IMR-90 (cell line): ENCODE data around the gene ARFGAP2. TPM values are rescaled to one million over a fixed set of nuclear protein-coding genes. Genes with fewer than 3 reads are reported as not detected.

ENCODE experiments used
- ATAC-seq: fragments of 200-7000 bp; cut with Tn5 transposase; 2 replicates; pipeline ENCODE4 v1.9.1; 2020; ENCODE audit warnings: low read depth, mild to moderate bottlenecking, moderate library complexity
- BruUV-seq: library from RNA; stranded (reverse); fragments of 400-500 nt; replicated peaks from 2 replicates; lab custom pipeline; 2021; lab: Mats Ljungman, UMichigan
- CTCF ChIA-PET: fragments of 300-600 bp; formaldehyde crosslinking; extraction: SDS; loops from one replicate; lab custom pipeline; 2021; ENCODE audit warnings: antibody characterized with exemption; lab: Yijun Ruan, JAX
- POLR2A ChIA-PET: fragments of 300-600 bp; sonication (Branson Sonifier 250); formaldehyde crosslinking; loops from one replicate; lab custom pipeline; 2022; ENCODE audit warnings: antibody characterized with exemption; ENCODE audit not compliant: unreplicated experiment; lab: Charles Lee
- DNase-seq: peaks from one replicate; pipeline ENCODE4 v3.0.0; 2013
- H2AFZ ChIP-seq: replicated peaks from 2 replicates; pipeline ENCODE3; 2013; ENCODE audit warnings: low read length, mild to moderate bottlenecking; ENCODE audit not compliant: poor library complexity
- H2AK5ac ChIP-seq: 2 replicates; pipeline ENCODE4 v1.6.1; 2013; ENCODE audit warnings: low read depth, low read length, inconsistent platforms
- H2AK9ac ChIP-seq: replicated peaks from 2 replicates; pipeline ENCODE3; 2013; ENCODE audit warnings: mild to moderate bottlenecking, low read depth, low read length, moderate library complexity; ENCODE audit not compliant: poor library complexity
- H2BK120ac ChIP-seq: 2 replicates; pipeline ENCODE4 v1.6.1; 2013; ENCODE audit warnings: low read depth, low read length, inconsistent platforms
- H2BK15ac ChIP-seq: 3 replicates; pipeline ENCODE4 v1.6.1; 2013; ENCODE audit warnings: low read depth, low read length, inconsistent platforms
- H2BK20ac ChIP-seq: 2 replicates; pipeline ENCODE4 v1.6.1; 2013; ENCODE audit warnings: low read depth, mild to moderate bottlenecking, inconsistent platforms, low read length, moderate library complexity
- H2BK5ac ChIP-seq: 2 replicates; pipeline ENCODE4 v1.6.1; 2013; ENCODE audit warnings: mild to moderate bottlenecking, low read depth, low read length, inconsistent platforms; ENCODE audit not compliant: poor library complexity, severe bottlenecking
- H3K14ac ChIP-seq: replicated peaks from 2 replicates; pipeline ENCODE4 v1.6.1; 2013; ENCODE audit warnings: low read depth, low read length, inconsistent platforms
- H3K18ac ChIP-seq: 2 replicates; pipeline ENCODE4 v1.6.1; 2013; ENCODE audit warnings: low read depth, low read length, control low read depth
- H3K23ac ChIP-seq: 2 replicates; pipeline ENCODE4 v1.6.1; 2013; ENCODE audit warnings: low read depth, low read length, inconsistent platforms
- H3K27ac ChIP-seq: 2 replicates; pipeline ENCODE4 v1.5.1; 2013; ENCODE audit warnings: mild to moderate bottlenecking, control low read depth, low read length; ENCODE audit not compliant: insufficient read depth
- H3K27me3 ChIP-seq: 2 replicates; pipeline ENCODE4 v1.6.1; 2013; ENCODE audit warnings: low read length; ENCODE audit not compliant: control insufficient read depth, insufficient read depth
- H3K36me3 ChIP-seq: 2 replicates; pipeline ENCODE4 v1.6.1; 2013; ENCODE audit warnings: low read length, mixed read lengths; ENCODE audit not compliant: control insufficient read depth, insufficient read depth
- H3K4ac ChIP-seq: 2 replicates; pipeline ENCODE4 v1.6.1; 2013; ENCODE audit warnings: low read depth, low read length, inconsistent platforms
- H3K4me1 ChIP-seq: 2 replicates; pipeline ENCODE4 v1.6.1; 2013; ENCODE audit warnings: low read length, mixed read lengths; ENCODE audit not compliant: control insufficient read depth, insufficient read depth
- H3K4me2 ChIP-seq: 2 replicates; pipeline ENCODE4 v1.6.1; 2013; ENCODE audit warnings: low read depth, mild to moderate bottlenecking, control low read depth, low read length, moderate library complexity
- H3K4me3 ChIP-seq: 2 replicates; pipeline ENCODE4 v1.5.1; 2013; ENCODE audit warnings: low read depth, mild to moderate bottlenecking, control low read depth, low read length, moderate library complexity; ENCODE audit not compliant: insufficient read depth
- H3K56ac ChIP-seq: 2 replicates; pipeline ENCODE4 v1.6.1; 2013; ENCODE audit warnings: low read length, inconsistent platforms; ENCODE audit not compliant: insufficient read depth; ENCODE audit errors: extremely low read depth
- H3K79me1 ChIP-seq, 2 experiments: 2 replicates each; pipeline ENCODE4 v1.6.1; 2013; ENCODE audit warnings: low read length in 2 of 2, inconsistent platforms in 1 of 2, low read depth in 1 of 2
- H3K9ac ChIP-seq: 2 replicates; pipeline ENCODE4 v1.6.1; 2013; ENCODE audit warnings: low read depth, low read length, control low read depth
- H3K9me1 ChIP-seq: 2 replicates; pipeline ENCODE4 v1.6.1; 2013; ENCODE audit warnings: low read length, inconsistent platforms; ENCODE audit not compliant: insufficient read depth
- H3K9me3 ChIP-seq: 2 replicates; pipeline ENCODE4 v1.6.1; 2013; ENCODE audit warnings: low read length; ENCODE audit not compliant: control insufficient read depth, insufficient read depth
- H4K20me1 ChIP-seq: 2 replicates; pipeline ENCODE4 v1.6.1; 2013; ENCODE audit warnings: low read length, inconsistent platforms; ENCODE audit not compliant: insufficient read depth
- H4K5ac ChIP-seq: 2 replicates; pipeline ENCODE4 v1.6.1; 2013; ENCODE audit warnings: mild to moderate bottlenecking, low read depth, low read length, control low read depth
- H4K8ac ChIP-seq, 2 experiments: 2 replicates each; pipeline ENCODE4 v1.6.1; 2013; ENCODE audit warnings: low read depth in 2 of 2, low read length in 2 of 2, control low read depth in 1 of 2, inconsistent platforms in 1 of 2
- H4K91ac ChIP-seq: 2 replicates; pipeline ENCODE4 v1.6.1; 2013; ENCODE audit warnings: low read depth, low read length, inconsistent platforms; ENCODE audit not compliant: insufficient read depth
- BHLHE40 ChIP-seq: fragments of 150-350 bp; IDR thresholded peaks from 2 replicates; pipeline ENCODE4 v1.6.1; 2016; ENCODE audit warnings: mild to moderate bottlenecking, low read depth, low read length
- CHD1 ChIP-seq: IDR thresholded peaks from 2 replicates; pipeline ENCODE4 v1.6.1; 2012; ENCODE audit warnings: low read depth, low read length, improper control_type of control experiment
- CTCF ChIP-seq: conservative IDR thresholded peaks from 2 replicates; pipeline ENCODE4 v1.5.1; 2012; ENCODE audit warnings: mild to moderate bottlenecking, low read depth, low read length, improper control_type of control experiment
- FOS ChIP-seq: fragments of 150-350 bp; IDR thresholded peaks from 2 replicates; pipeline ENCODE4 v1.6.1; 2016; ENCODE audit warnings: low read depth, low read length
- MAFK ChIP-seq: IDR thresholded peaks from 2 replicates; pipeline ENCODE4 v1.6.1; 2012; ENCODE audit warnings: low read depth, low read length, improper control_type of control experiment
- MAZ ChIP-seq: IDR thresholded peaks from 2 replicates; pipeline ENCODE4 v1.6.1; 2012; ENCODE audit warnings: low read depth, mild to moderate bottlenecking, low read length, improper control_type of control experiment, moderate library complexity, borderline replicate concordance
- MXI1 ChIP-seq: IDR thresholded peaks from 2 replicates; pipeline ENCODE4 v1.6.1; 2012; ENCODE audit warnings: low read depth, mild to moderate bottlenecking, low read length, moderate library complexity, borderline replicate concordance
- NFE2L2 ChIP-seq: fragments of 150-350 bp; IDR thresholded peaks from 2 replicates; pipeline ENCODE4 v1.6.1; 2016; ENCODE audit warnings: low read depth, mild to moderate bottlenecking, low read length
- POLR2A ChIP-seq: IDR thresholded peaks from 2 replicates; pipeline ENCODE4 v1.6.1; 2012; ENCODE audit warnings: mild to moderate bottlenecking, low read depth, low read length
- RAD21 ChIP-seq: IDR thresholded peaks from 2 replicates; pipeline ENCODE4 v1.6.1; 2012; ENCODE audit warnings: low read length, improper control_type of control experiment
- RCOR1 ChIP-seq: IDR thresholded peaks from 2 replicates; pipeline ENCODE4 v1.6.1; 2012; ENCODE audit warnings: mild to moderate bottlenecking, low read length, improper control_type of control experiment; ENCODE audit not compliant: insufficient replicate concordance
- RFX5 ChIP-seq: IDR thresholded peaks from 2 replicates; pipeline ENCODE4 v1.8.0; 2012; ENCODE audit warnings: low read depth, mild to moderate bottlenecking, low read length, moderate library complexity
- SMC3 ChIP-seq: fragments of 150-350 bp; IDR thresholded peaks from 2 replicates; pipeline ENCODE4 v1.6.1; 2016; ENCODE audit warnings: low read depth, mild to moderate bottlenecking, antibody characterized with exemption, low read length, moderate library complexity
- WGBS, 2 experiments: methylation state at CpG; one replicate each; pipeline versions ENCODE4 v1.1.5 to v1.1.7; 2013; ENCODE audit warnings: missing lambda C conversion rate in 2 of 2; ENCODE audit not compliant: insufficient read length in 1 of 2; ENCODE audit errors: extremely low coverage in 2 of 2; 5-methylcytosine and 5-hydroxymethylcytosine counted together
- dilution Hi-C: fragments of 300-500 bp; cut with HindIII; formaldehyde crosslinking; loops from one replicate; pipeline ENCODE4 v1.14.3; 2018; ENCODE audit warnings: low sequenced_read_pairs; ENCODE audit not compliant: unreplicated experiment
- in situ Hi-C: fragments of 300-500 bp; cut with MboI; formaldehyde crosslinking; loops from 3 replicates; pipeline ENCODE4 v1.14.3; 2019; ENCODE audit warnings: low sequenced_read_pairs, inconsistent platforms, mixed read lengths
- intact Hi-C: fragments of 100-400 bp; cut with micrococcal nuclease; formaldehyde crosslinking; loops from 2 replicates; pipeline ENCODE4 v1.10.0; 2022
- polyA plus RNA-seq, 3 experiments: library from polyadenylated mRNA; depleted of rRNA; stranded (reverse); fragments of >200 nt; gene quantifications; 2 replicates each; pipeline ENCODE4 v1.2.3, GENCODE V29; 2012; ENCODE audit warnings: low replicate concordance in 1 of 3
- total RNA-seq: library from RNA; depleted of rRNA; stranded (reverse); fragments of >200 nt; gene quantifications from 2 replicates; pipeline ENCODE4 v1.2.3, GENCODE V29; 2012
- TF ChIP-seq, protein P1 (sequence below): fragments of 150-350 bp; IDR thresholded peaks from 2 replicates; pipeline ENCODE4 v1.6.1; 2016; ENCODE audit warnings: low read depth, mild to moderate bottlenecking, low read length, moderate library complexity, borderline replicate concordance
- TF ChIP-seq, protein P2 (sequence below): fragments of 150-350 bp; IDR thresholded peaks from 2 replicates; pipeline ENCODE4 v1.6.1; 2017; ENCODE audit warnings: mild to moderate bottlenecking, antibody characterized with exemption, low read length, low read depth

ARFGAP2 gene
- total and polyA plus RNA-seq, 2 of the 4 experiments (the other 2 are of a cell fraction) = 54.7 to 87.8 TPM

DNA sequence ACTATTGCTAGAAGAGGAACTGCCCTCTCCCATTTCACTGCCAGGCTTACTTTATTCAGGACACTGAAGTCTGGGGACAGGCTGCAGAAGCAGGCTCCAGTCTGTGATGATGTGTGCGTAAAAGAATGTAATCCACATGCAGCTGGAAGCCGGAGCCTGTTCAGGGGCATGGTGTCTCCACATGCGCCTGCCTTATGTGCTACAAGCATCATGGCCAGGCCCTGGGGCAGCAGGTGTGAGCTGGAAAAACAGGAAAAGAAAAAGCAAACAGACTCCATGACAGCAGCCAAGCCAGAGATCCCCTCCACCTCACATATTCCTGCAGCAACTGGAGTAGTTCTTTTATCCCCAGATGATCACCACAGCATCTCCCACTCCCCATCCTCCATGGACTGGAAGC is 33.4 kb downstream of the ARFGAP2 start:
- BruUV-seq = no TSS peak
- H3K4ac ChIP-seq = peak overlapping the region; percentile 87
- intact Hi-C loops (loop anchor here (10.0 kb wide), 1 partner anchor 139 kb away; no protein-coding TSS in a partner anchor), dilution Hi-C loops (no loop called here), in situ Hi-C loops (no loop called here)
- peaks cover 10% of the 10 kb centered on the region for H3K4me1 ChIP-seq
- POLR2A ChIA-PET = interaction anchor here (0.8 kb wide), 1 partner anchor 195 kb away, joined by 4 read pairs; no protein-coding TSS in a partner anchor
- peak overlapping the region; percentile 60; the same call in 1 of the 3 replicates for H2BK15ac ChIP-seq
- peak overlapping the region; percentile 66 for H3K14ac ChIP-seq
- H4K8ac ChIP-seq = peak overlapping the region in 1 of 2 experiments; percentile 74; a peak in 2 of 4 replicates
- peak; percentile 97 for DNase-seq
- peak overlapping the region; percentile 58 for H2BK5ac ChIP-seq
- H3K56ac ChIP-seq = no peak overlapping the region
- peak overlapping the region; percentile 46 for H2AFZ ChIP-seq
- H4K5ac ChIP-seq = peak overlapping the region; percentile 23; the same call in 1 of the 2 replicates
- peak; percentile 100 for ATAC-seq
- H3K4me2 ChIP-seq = peak overlapping the region; percentile 52
- H3K4me3 ChIP-seq = no peak overlapping the region
- H3K79me1 ChIP-seq = no peaks in the 10 kb centered on the region; a peak in 1 of 4 replicates
- H2AK5ac ChIP-seq = peak overlapping the region; percentile 76; the same call in 1 of the 2 replicates
- H2BK20ac ChIP-seq = peak overlapping the region; percentile 86
- CTCF ChIA-PET = interaction anchor here (0.6 to 2.7 kb wide), 5 partner anchors 10 to 227 kb away, joined by 3 to 10 read pairs (median 4); no protein-coding TSS in a partner anchor
- H3K9me3 ChIP-seq = no peaks in the 10 kb centered on the region
- H4K20me1 ChIP-seq = no peaks in the 10 kb centered on the region; the same call in 1 of the 2 replicates
- WGBS, 2 experiments = no CpG with 5 or more reads among the region's 3 CpGs
- H3K27ac ChIP-seq = peak overlapping the region; percentile 61; the same call in 1 of the 2 replicates
- H4K91ac ChIP-seq = peak overlapping the region; percentile 64; the same call in 1 of the 2 replicates
- H3K23ac ChIP-seq = peak overlapping the region; percentile 73
- no peak overlapping the region for H3K9ac ChIP-seq
- H3K36me3 ChIP-seq = peaks cover 2% of the 10 kb centered on the region; the same call in 1 of the 2 replicates
- peak overlapping the region; percentile 80 for H2BK120ac ChIP-seq
- H3K9me1 ChIP-seq = peaks cover 13% of the 10 kb centered on the region
- H2AK9ac ChIP-seq = peak overlapping the region; percentile 37
- no peaks in the 10 kb centered on the region for H3K27me3 ChIP-seq
- peak overlapping the region; percentile 64; the same call in 1 of the 2 replicates for H3K18ac ChIP-seq
- TF ChIP-seq RFX5 = no peak
- TF ChIP-seq RCOR1 = peak; percentile 52
- 0 out of 2 replicates have a peak, but pooled peaks have one; percentile 28 for TF ChIP-seq BHLHE40
- TF ChIP-seq CTCF = no peak
- TF ChIP-seq POLR2A = no peak
- TF ChIP-seq SMC3 = no peak
- TF ChIP-seq, protein P1, sequence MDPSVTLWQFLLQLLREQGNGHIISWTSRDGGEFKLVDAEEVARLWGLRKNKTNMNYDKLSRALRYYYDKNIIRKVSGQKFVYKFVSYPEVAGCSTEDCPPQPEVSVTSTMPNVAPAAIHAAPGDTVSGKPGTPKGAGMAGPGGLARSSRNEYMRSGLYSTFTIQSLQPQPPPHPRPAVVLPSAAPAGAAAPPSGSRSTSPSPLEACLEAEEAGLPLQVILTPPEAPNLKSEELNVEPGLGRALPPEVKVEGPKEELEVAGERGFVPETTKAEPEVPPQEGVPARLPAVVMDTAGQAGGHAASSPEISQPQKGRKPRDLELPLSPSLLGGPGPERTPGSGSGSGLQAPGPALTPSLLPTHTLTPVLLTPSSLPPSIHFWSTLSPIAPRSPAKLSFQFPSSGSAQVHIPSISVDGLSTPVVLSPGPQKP = no peak
- TF ChIP-seq NFE2L2 = no peak
- TF ChIP-seq MXI1 = peak; percentile 99
- no peak for TF ChIP-seq CHD1
- TF ChIP-seq FOS = 0 out of 2 replicates have a peak, but pooled peaks have one; percentile 13
- no peak for TF ChIP-seq MAFK
- TF ChIP-seq, protein P2, sequence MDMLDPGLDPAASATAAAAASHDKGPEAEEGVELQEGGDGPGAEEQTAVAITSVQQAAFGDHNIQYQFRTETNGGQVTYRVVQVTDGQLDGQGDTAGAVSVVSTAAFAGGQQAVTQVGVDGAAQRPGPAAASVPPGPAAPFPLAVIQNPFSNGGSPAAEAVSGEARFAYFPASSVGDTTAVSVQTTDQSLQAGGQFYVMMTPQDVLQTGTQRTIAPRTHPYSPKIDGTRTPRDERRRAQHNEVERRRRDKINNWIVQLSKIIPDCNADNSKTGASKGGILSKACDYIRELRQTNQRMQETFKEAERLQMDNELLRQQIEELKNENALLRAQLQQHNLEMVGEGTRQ = no peak
- peak; percentile 28; the same call in 1 of the 2 replicates for TF ChIP-seq RAD21
- TF ChIP-seq MAZ = no peak
